Thymus (tissue), 11 donors: ENCODE data around the gene KIN. TPM values are rescaled to one million over a fixed set of nuclear protein-coding genes. Genes with fewer than 3 reads are reported as not detected.

Experiments used
- DNase-seq, 9 donors: peaks; one replicate each; pipeline ENCODE4 v3.0.0-alpha.2; 2013; ENCODE audit warnings: low spot score in 9 of 9, low read depth in 6 of 9, missing footprints in 1 of 9
- H3K27ac ChIP-seq, 2 donors: one replicate each; pipeline ENCODE4 v1.5.1; 2013; ENCODE audit warnings: control low read depth in 1 of 2, low read depth in 1 of 2, low read length in 1 of 2, mild to moderate bottlenecking in 1 of 2, moderate library complexity in 1 of 2
- H3K27me3 ChIP-seq, 2 donors: one replicate each; pipeline ENCODE4 v1.5.1; 2013; ENCODE audit warnings: low read length in 1 of 2; ENCODE audit not compliant: control insufficient read depth in 2 of 2, insufficient read depth in 1 of 2
- H3K36me3 ChIP-seq, 2 donors: one replicate each; pipeline ENCODE4 v1.5.1; 2013; ENCODE audit warnings: low read length in 1 of 2, mild to moderate bottlenecking in 1 of 2, moderate library complexity in 1 of 2; ENCODE audit not compliant: control insufficient read depth in 2 of 2, insufficient read depth in 2 of 2
- H3K4me1 ChIP-seq, 2 donors: one replicate each; pipeline ENCODE4 v1.5.1; 2013; ENCODE audit warnings: low read length in 2 of 2; ENCODE audit not compliant: control insufficient read depth in 2 of 2, insufficient read depth in 2 of 2
- H3K4me3 ChIP-seq, 2 donors: one replicate each; pipeline ENCODE4 v1.5.1; 2013; ENCODE audit warnings: low read length in 2 of 2, control low read depth in 1 of 2, mild to moderate bottlenecking in 1 of 2
- H3K9me3 ChIP-seq, 2 donors: one replicate each; pipeline ENCODE4 v1.5.1; 2013; ENCODE audit warnings: low read length in 1 of 2, mild to moderate bottlenecking in 1 of 2; ENCODE audit not compliant: control insufficient read depth in 2 of 2, insufficient read depth in 1 of 2
- WGBS: extraction: QIAGEN DNeasy Blood & Tissue Kit; methylation state at CpG from one replicate; pipeline ENCODE4 v1.1.7; 2013; 5-methylcytosine and 5-hydroxymethylcytosine counted together
- polyA plus RNA-seq: library from polyadenylated mRNA; stranded (reverse); fragments of 200-250 nt; gene quantifications from one replicate; pipeline ENCODE4 v1.2.3, GENCODE V29; 2013
- total RNA-seq: library from RNA; stranded (reverse); fragments of 120-200 nt; gene quantifications from one replicate; pipeline ENCODE4 v1.2.4, GENCODE V29; 2013
- donor health status: healthy.

Gene KIN
- total and polyA plus RNA-seq, 2 donors: 16.1 to 28.6 TPM

- no peak for DNase-seq
- Histone ChIP-seq H3K9me3 (no peaks in the 10 kb centered on the region), H3K27ac (no peak overlapping the region), H3K4me3 (no peak overlapping the region), H3K27me3 (no peaks in the 10 kb centered on the region), H3K4me1 (no peaks in the 10 kb centered on the region), H3K36me3 (peaks cover 25 to 73% of the 10 kb centered on the region in 2 donors)
- WGBS: 49% methylated on average over 2 of the region's 2 CpGs
Measured at GRCh38 chr10:7804741-7805140, 16.9 kb upstream of the KIN start.

- DNase-seq: no peak
- Histone ChIP-seq H3K4me1 (no peaks in the 10 kb centered on the region), H3K27ac (no peak overlapping the region), H3K9me3 (no peaks in the 10 kb centered on the region), H3K36me3 (peaks cover 27 to 73% of the 10 kb centered on the region in 2 donors), H3K4me3 (no peak overlapping the region), H3K27me3 (no peaks in the 10 kb centered on the region)
- over 99% methylated on average over 6 of the region's 6 CpGs for WGBS
Measured at GRCh38 chr10:7804216-7804615, 16.4 kb upstream of the KIN start.

GRCh38 chr10:7802606-7803005 is 14.8 kb upstream of the KIN start:
- DNase-seq: no peak
- no peak overlapping the region for H3K4me3 ChIP-seq
- WGBS: 97% methylated on average over 4 of the region's 4 CpGs
- H3K27ac ChIP-seq: no peak overlapping the region
- peaks cover 34 to 80% of the 10 kb centered on the region in 2 donors for H3K36me3 ChIP-seq
- H3K9me3 ChIP-seq: no peaks in the 10 kb centered on the region
- H3K4me1 ChIP-seq: no peaks in the 10 kb centered on the region
- H3K27me3 ChIP-seq: no peaks in the 10 kb centered on the region

- Histone ChIP-seq H3K4me1 (no peaks in the 10 kb centered on the region), H3K9me3 (no peaks in the 10 kb centered on the region), H3K36me3 (peaks cover 23 to 52% of the 10 kb centered on the region in 2 donors), H3K27ac (no peak overlapping the region), H3K27me3 (no peaks in the 10 kb centered on the region), H3K4me3 (no peak overlapping the region)
- no peak for DNase-seq
- 93% methylated on average over 6 of the region's 6 CpGs for WGBS
Measured at GRCh38 chr10:7797582-7797981, 9.8 kb upstream of the KIN start.

- WGBS: 96% methylated on average over 4 of the region's 4 CpGs
- no peaks in the 10 kb centered on the region for H3K4me1 ChIP-seq
- H3K27me3 ChIP-seq: no peaks in the 10 kb centered on the region
- no peak for DNase-seq
- H3K4me3 ChIP-seq: no peak overlapping the region
- H3K9me3 ChIP-seq: no peaks in the 10 kb centered on the region
- peaks cover 22 to 42% of the 10 kb centered on the region in 2 donors for H3K36me3 ChIP-seq
- no peak overlapping the region for H3K27ac ChIP-seq
Measured at GRCh38 chr10:7795605-7796004, 7.8 kb upstream of the KIN start.

GRCh38 chr10:7794251-7795026 is 6.6 kb upstream of the KIN start:
- H3K4me1 ChIP-seq: peaks cover 0 to 1% of the 10 kb centered on the region in 2 donors
- H3K27me3 ChIP-seq: no peaks in the 10 kb centered on the region
- H3K36me3 ChIP-seq: peaks cover 20 to 38% of the 10 kb centered on the region in 2 donors
- H3K4me3 ChIP-seq: no peak overlapping the region
- DNase-seq: no peak
- WGBS: 95% methylated on average over 4 of the region's 4 CpGs
- H3K27ac ChIP-seq: no peak overlapping the region
- H3K9me3 ChIP-seq: no peaks in the 10 kb centered on the region

- Histone ChIP-seq H3K9me3 (no peaks in the 10 kb centered on the region), H3K27ac (no peak overlapping the region), H3K4me1 (peaks cover 4 to 8% of the 10 kb centered on the region in 2 donors), H3K27me3 (no peaks in the 10 kb centered on the region), H3K36me3 (peaks cover 10 to 23% of the 10 kb centered on the region in 2 donors), H3K4me3 (no peak overlapping the region)
- DNase-seq: no peak
- WGBS: 92% methylated on average over 1 of the region's 1 CpG
Measured at GRCh38 chr10:7792541-7792940, 4.7 kb upstream of the KIN start.

- DNase-seq: no peak
- no peaks in the 10 kb centered on the region for H3K27me3 ChIP-seq
- peaks cover 3 to 16% of the 10 kb centered on the region in 2 donors for H3K36me3 ChIP-seq
- H3K4me1 ChIP-seq: peaks cover 10 to 15% of the 10 kb centered on the region in 2 donors
- no peak overlapping the region for H3K27ac ChIP-seq
- H3K4me3 ChIP-seq: peak overlapping the region in 1 of 2 donors; percentile 94
- WGBS: 61% methylated on average over 3 of the region's 3 CpGs
- no peaks in the 10 kb centered on the region for H3K9me3 ChIP-seq
Measured at GRCh38 chr10:7789390-7789789, 1.6 kb upstream of the KIN start.

GRCh38 chr10:7788639-7789286 is 970 bp upstream of the KIN start:
- H3K27me3 ChIP-seq: no peaks in the 10 kb centered on the region
- peak overlapping the region; percentile 77 to 94 for H3K4me3 ChIP-seq
- peaks cover 7 to 20% of the 10 kb centered on the region in 2 donors for H3K36me3 ChIP-seq
- peaks cover 10 to 15% of the 10 kb centered on the region in 2 donors for H3K4me1 ChIP-seq
- peak overlapping the region; percentile 50 to 88 for H3K27ac ChIP-seq
- no peaks in the 10 kb centered on the region for H3K9me3 ChIP-seq
- 7% methylated on average over 25 of the region's 25 CpGs for WGBS
- DNase-seq: peak in 6 of 9 donors; percentile 23 to 77 (median 39)
